GM21360 (cell line): Measurements from ENCODE around the gene GALNT13.

Experiments
- ATAC-seq: cut with Tn5 transposase; IDR thresholded peaks from one replicate; pipeline ENCODE4 v1.9.1; 2021; ENCODE audit warnings: mild to moderate bottlenecking, moderate library complexity; ENCODE audit not compliant: unreplicated experiment

Gene GALNT13

GRCh38 chr2:153940511-153940910 lies 68.8 kb downstream of the GALNT13 start:
- ATAC-seq = no peak

- ATAC-seq = no peak
Observed at GRCh38 chr2:153944800-153945199, 73.1 kb downstream of the GALNT13 start.

GRCh38 chr2:153946036-153946435 lies 74.3 kb downstream of the GALNT13 start:
- no peak for ATAC-seq

- no peak for ATAC-seq
Observed at GRCh38 chr2:153953761-153954160, 82.0 kb downstream of the GALNT13 start.

- no peak for ATAC-seq
Observed at GRCh38 chr2:153963256-153963655, 91.5 kb downstream of the GALNT13 start.

GRCh38 chr2:153967248-153967973 lies 95.7 kb downstream of the GALNT13 start:
- ATAC-seq = no peak

- no peak for ATAC-seq
Observed at GRCh38 chr2:153971250-153971649, 99.5 kb downstream of the GALNT13 start.

- no peak for ATAC-seq
Observed at GRCh38 chr2:153971855-153972254, 100.1 kb downstream of the GALNT13 start.

- ATAC-seq = no peak
Observed at GRCh38 chr2:153972412-153972811, 100.7 kb downstream of the GALNT13 start.

- no peak for ATAC-seq
Observed at GRCh38 chr2:153986488-153987229, 114.9 kb downstream of the GALNT13 start.

GRCh38 chr2:153990771-153991170 lies 119.0 kb downstream of the GALNT13 start:
- no peak for ATAC-seq

- no peak for ATAC-seq
Observed at GRCh38 chr2:154013514-154013913, 141.8 kb downstream of the GALNT13 start.

- ATAC-seq = no peak
Observed at GRCh38 chr2:154015233-154015632, 143.5 kb downstream of the GALNT13 start.

GRCh38 chr2:154029504-154029903 lies 157.8 kb downstream of the GALNT13 start:
- no peak for ATAC-seq

GRCh38 chr2:154032220-154032619 lies 160.5 kb downstream of the GALNT13 start:
- ATAC-seq = no peak

GRCh38 chr2:154046493-154046892 lies 174.8 kb downstream of the GALNT13 start:
- ATAC-seq = no peak

- ATAC-seq = no peak
Observed at GRCh38 chr2:154048905-154049304, 177.2 kb downstream of the GALNT13 start.

GRCh38 chr2:154049561-154049960 lies 177.8 kb downstream of the GALNT13 start:
- no peak for ATAC-seq

- ATAC-seq = no peak
Observed at GRCh38 chr2:154067124-154067523, 195.4 kb downstream of the GALNT13 start.

GRCh38 chr2:154078926-154079325 lies 207.2 kb downstream of the GALNT13 start:
- no peak for ATAC-seq

GRCh38 chr2:154092571-154092970 lies 220.8 kb downstream of the GALNT13 start:
- ATAC-seq = no peak

GRCh38 chr2:154093856-154094255 lies 222.1 kb downstream of the GALNT13 start:
- no peak for ATAC-seq
